A673 (cell line): ENCODE measurements around the gene MYD88. TPM values are rescaled to one million over a fixed set of nuclear protein-coding genes. Genes with fewer than 3 reads are reported as not detected.
A peak's percentile ranks its signal among the peaks of the same experiment; 100 is the strongest.

Source experiments
- Bru-seq: library from RNA; stranded (reverse); fragments of 400-500 nt; gene quantifications from one replicate; lab custom pipeline; 2021; lab: Mats Ljungman, UMichigan
- BruChase-seq, 2 experiments: library from RNA; stranded (reverse); fragments of 400-500 nt; gene quantifications; one replicate each; lab custom pipeline; 2021; lab: Mats Ljungman, UMichigan
- BruUV-seq: library from RNA; stranded (reverse); fragments of 400-500 nt; replicated peaks from 2 replicates; lab custom pipeline; 2021; lab: Mats Ljungman, UMichigan
- CTCF ChIA-PET: fragments of 300-600 bp; sonication (Branson Sonifier 250); formaldehyde crosslinking; loops from one replicate; lab custom pipeline; 2022; ENCODE audit warnings: antibody characterized with exemption; lab: Charles Lee
- POLR2A ChIA-PET: fragments of 300-600 bp; sonication (Branson Sonifier 250); formaldehyde crosslinking; loops from one replicate; lab custom pipeline; 2022; ENCODE audit warnings: antibody characterized with exemption; ENCODE audit not compliant: low non-redundant PET; lab: Charles Lee
- DNase-seq: peaks from one replicate; pipeline ENCODE4 v3.0.0-alpha.2; 2015; ENCODE audit warnings: low spot score
- H3K27ac ChIP-seq: fragments of 200-600 bp; sonication (generic); 2 replicates; pipeline ENCODE4 v1.5.1; 2016; ENCODE audit warnings: mixed run types, low read depth, mild to moderate bottlenecking, mixed read lengths, antibody characterized with exemption, low read length; ENCODE audit not compliant: poor library complexity, severe bottlenecking
- H3K27me3 ChIP-seq: fragments of 200-600 bp; sonication (generic); replicated peaks from 2 replicates; pipeline ENCODE4 v1.6.1; 2017; ENCODE audit warnings: mixed run types, low read depth, mild to moderate bottlenecking, mixed read lengths, antibody characterized with exemption, low read length; ENCODE audit not compliant: insufficient read depth, poor library complexity
- H3K36me3 ChIP-seq: fragments of 200-600 bp; sonication (generic); 2 replicates; pipeline ENCODE4 v1.6.1; 2016; ENCODE audit warnings: mixed run types, mild to moderate bottlenecking, mixed read lengths, antibody characterized with exemption, low read length; ENCODE audit not compliant: insufficient read depth, poor library complexity, severe bottlenecking
- H3K4me1 ChIP-seq: fragments of 200-600 bp; sonication (generic); 2 replicates; pipeline ENCODE4 v1.6.1; 2017; ENCODE audit warnings: mixed run types, mild to moderate bottlenecking, mixed read lengths, antibody characterized with exemption, low read length; ENCODE audit not compliant: insufficient read depth, poor library complexity, severe bottlenecking
- H3K4me3 ChIP-seq: fragments of 200-600 bp; sonication (generic); 2 replicates; pipeline ENCODE4 v1.5.1; 2016; ENCODE audit warnings: low read depth, mixed run types, mild to moderate bottlenecking, mixed read lengths, low read length; ENCODE audit not compliant: poor library complexity, severe bottlenecking
- H3K9me3 ChIP-seq: fragments of 200-600 bp; sonication (generic); 2 replicates; pipeline ENCODE4 v1.6.1; 2016; ENCODE audit warnings: mixed run types, low read depth, mild to moderate bottlenecking, mixed read lengths, antibody characterized with exemption, low read length; ENCODE audit not compliant: poor library complexity, severe bottlenecking
- EZH2 ChIP-seq: fragments of 200-600 bp; sonication (generic); IDR thresholded peaks from 2 replicates; pipeline ENCODE4 v1.6.1; 2017; ENCODE audit warnings: borderline replicate concordance, low read depth, mild to moderate bottlenecking, mixed read lengths, antibody characterized with exemption, low read length; ENCODE audit not compliant: poor library complexity, severe bottlenecking
- intact Hi-C: fragments of 100-400 bp; cut with micrococcal nuclease; formaldehyde crosslinking; loops from one replicate; pipeline ENCODE4 v1.10.0; 2022; ENCODE audit not compliant: unreplicated experiment
- long read RNA-seq: library from polyadenylated mRNA; stranded (forward); transcript quantifications from one replicate; pipeline ENCODE4 v2.0.0, GENCODE V29; 2022
- total RNA-seq: library from RNA; stranded (reverse); gene quantifications from 2 replicates; pipeline ENCODE4 v1.2.3, GENCODE V29; 2021
- TF ChIP-seq, protein P1 (sequence below): fragments of 300-800, 200-600 bp; sonication (generic); conservative IDR thresholded peaks from 2 replicates; pipeline ENCODE4 v1.5.1; 2017; ENCODE audit warnings: low read depth, mild to moderate bottlenecking, antibody characterized with exemption, low read length, moderate library complexity, mixed read lengths

MYD88 gene
- total RNA-seq (11.9 and 13.1 TPM in 2 replicates), Bru-seq, nascent RNA (percentile 42 among the genes with signal in this experiment), BruChase-seq, experiment 1, labeled RNA remaining after a 2-hour chase (percentile 65 among the genes with signal in this experiment), BruChase-seq, experiment 2, labeled RNA remaining after a 6-hour chase (percentile 80 among the genes with signal in this experiment)
- long read RNA-seq, transcript MYD88-201 (5 exons, 2,850 nt) = major isoform, 17 of 35 reads
- long read RNA-seq, partial matches to known transcripts = 2 of 35 reads
- long read RNA-seq, other reads (novel, unspliced or antisense) = 14 of 35 reads

DNA sequence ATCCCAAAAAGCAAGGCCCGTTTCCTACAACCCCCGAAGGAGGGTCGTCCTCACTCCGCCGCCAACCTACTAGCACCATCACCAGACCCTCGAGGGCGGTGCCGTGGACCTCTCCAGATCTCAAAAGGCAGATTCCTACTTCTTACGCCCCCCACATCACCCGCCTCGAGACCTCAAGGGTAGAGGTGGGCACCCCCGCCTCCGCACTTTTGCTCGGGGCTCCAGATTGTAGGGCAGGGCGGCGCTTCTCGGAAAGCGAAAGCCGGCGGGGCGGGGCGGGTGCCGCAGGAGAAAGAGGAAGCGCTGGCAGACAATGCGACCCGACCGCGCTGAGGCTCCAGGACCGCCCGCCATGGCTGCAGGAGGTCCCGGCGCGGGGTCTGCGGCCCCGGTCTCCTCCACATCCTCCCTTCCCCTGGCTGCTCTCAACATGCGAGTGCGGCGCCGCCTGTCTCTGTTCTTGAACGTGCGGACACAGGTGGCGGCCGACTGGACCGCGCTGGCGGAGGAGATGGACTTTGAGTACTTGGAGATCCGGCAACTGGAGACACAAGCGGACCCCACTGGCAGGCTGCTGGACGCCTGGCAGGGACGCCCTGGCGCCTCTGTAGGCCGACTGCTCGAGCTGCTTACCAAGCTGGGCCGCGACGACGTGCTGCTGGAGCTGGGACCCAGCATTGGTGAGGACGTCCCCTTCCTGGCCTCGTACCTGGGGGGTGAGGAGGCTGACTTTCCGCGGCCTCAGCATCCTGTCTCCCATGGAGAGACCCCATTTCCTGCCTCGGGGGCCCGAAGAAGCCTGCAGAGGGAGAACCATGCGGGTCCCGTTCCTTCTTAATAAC is at the start of gene MYD88:
Gene MYD88, plus strand, starts transcription at position 313 of the 842 bp plus-strand sequence. Its CDS starts 40 bp downstream, at position 353.
- peak; percentile 52 for DNase-seq
- ChIA-PET POLR2A (no interaction called here), CTCF (no interaction called here)
- intact Hi-C loops = loop anchor here (10.0 kb wide), 1 partner anchor 206 kb away; the partner anchor contains the start of gene XYLB
- BruUV-seq = no TSS peak
- Histone ChIP-seq H3K27ac (peak within 1 kb of the TSS; percentile 66), H3K9me3 (no peaks in the 10 kb centered on the region), H3K27me3 (no peaks in the 10 kb centered on the region), H3K36me3 (peaks cover 3% of the 10 kb centered on the region), H3K4me1 (peaks cover 4% of the 10 kb centered on the region), H3K4me3 (peak within 1 kb of the TSS; percentile 81)
- TF ChIP-seq, protein P1, sequence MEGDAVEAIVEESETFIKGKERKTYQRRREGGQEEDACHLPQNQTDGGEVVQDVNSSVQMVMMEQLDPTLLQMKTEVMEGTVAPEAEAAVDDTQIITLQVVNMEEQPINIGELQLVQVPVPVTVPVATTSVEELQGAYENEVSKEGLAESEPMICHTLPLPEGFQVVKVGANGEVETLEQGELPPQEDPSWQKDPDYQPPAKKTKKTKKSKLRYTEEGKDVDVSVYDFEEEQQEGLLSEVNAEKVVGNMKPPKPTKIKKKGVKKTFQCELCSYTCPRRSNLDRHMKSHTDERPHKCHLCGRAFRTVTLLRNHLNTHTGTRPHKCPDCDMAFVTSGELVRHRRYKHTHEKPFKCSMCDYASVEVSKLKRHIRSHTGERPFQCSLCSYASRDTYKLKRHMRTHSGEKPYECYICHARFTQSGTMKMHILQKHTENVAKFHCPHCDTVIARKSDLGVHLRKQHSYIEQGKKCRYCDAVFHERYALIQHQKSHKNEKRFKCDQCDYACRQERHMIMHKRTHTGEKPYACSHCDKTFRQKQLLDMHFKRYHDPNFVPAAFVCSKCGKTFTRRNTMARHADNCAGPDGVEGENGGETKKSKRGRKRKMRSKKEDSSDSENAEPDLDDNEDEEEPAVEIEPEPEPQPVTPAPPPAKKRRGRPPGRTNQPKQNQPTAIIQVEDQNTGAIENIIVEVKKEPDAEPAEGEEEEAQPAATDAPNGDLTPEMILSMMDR = no peak
- no peak for TF ChIP-seq EZH2

DNA sequence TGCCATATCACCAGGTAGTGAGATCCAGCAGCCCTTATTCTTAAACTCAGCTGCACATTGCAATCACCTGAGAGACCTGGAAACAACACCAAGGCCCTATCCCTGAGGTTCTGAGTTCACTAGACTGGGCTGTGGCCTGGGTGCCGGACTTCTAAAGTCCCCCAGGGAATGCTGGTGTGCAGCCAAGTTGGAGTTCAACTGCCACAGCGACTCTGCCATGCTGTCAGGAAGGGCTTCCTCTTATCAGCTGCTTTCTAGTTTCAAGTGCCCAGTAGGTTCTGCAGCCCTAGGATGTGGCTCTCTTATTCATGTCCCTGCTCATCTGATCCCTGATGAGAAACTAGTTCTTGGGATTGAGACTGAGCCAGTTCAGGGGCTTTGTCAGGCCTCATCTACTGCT is 49.3 kb upstream of the MYD88 start:
- no peak for DNase-seq
- TF ChIP-seq EZH2 = no peak
- TF ChIP-seq, protein P1 = no peak
- BruUV-seq = no TSS peak
- Histone ChIP-seq H3K4me3 (no peak overlapping the region), H3K27ac (no peak overlapping the region), H3K4me1 (no peaks in the 10 kb centered on the region), H3K36me3 (no peaks in the 10 kb centered on the region), H3K9me3 (no peaks in the 10 kb centered on the region), H3K27me3 (no peaks in the 10 kb centered on the region)
- intact Hi-C loops = no loop called here
- POLR2A ChIA-PET = no interaction called here
- CTCF ChIA-PET = no interaction called here

DNA sequence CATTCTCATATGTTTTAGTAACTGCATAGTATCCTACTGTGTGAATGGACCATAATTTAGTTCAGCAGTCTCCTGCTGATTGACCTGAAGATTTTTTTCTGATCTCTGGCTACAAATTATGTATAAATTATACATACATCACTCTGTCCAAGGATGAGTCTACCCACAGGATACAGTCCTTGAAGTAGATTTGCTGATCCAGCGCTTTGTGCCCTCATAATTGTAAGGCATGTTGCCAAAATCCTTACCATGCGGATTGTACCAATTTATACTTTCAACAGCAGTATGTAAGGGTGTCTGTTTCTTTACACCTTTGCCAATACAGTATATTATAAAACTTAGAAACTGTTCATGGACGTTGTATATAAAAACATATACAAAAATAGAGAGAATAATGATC is 48.0 kb upstream of the MYD88 start:
- no peaks in the 10 kb centered on the region for H3K4me1 ChIP-seq
- no peak overlapping the region for H3K4me3 ChIP-seq
- ChIA-PET POLR2A (no interaction called here), CTCF (no interaction called here)
- TF ChIP-seq, protein P1 = no peak
- TF ChIP-seq EZH2 = no peak
- H3K9me3 ChIP-seq = no peaks in the 10 kb centered on the region
- no peaks in the 10 kb centered on the region for H3K36me3 ChIP-seq
- no peaks in the 10 kb centered on the region for H3K27me3 ChIP-seq
- no TSS peak for BruUV-seq
- no peak for DNase-seq
- intact Hi-C loops = no loop called here
- no peak overlapping the region for H3K27ac ChIP-seq
